B cell (primary cell): Measurements from ENCODE around the gene PAX3. TPM values are rescaled to one million over a fixed set of nuclear protein-coding genes. Genes with fewer than 3 reads are reported as not detected.

Experiments
- polyA plus RNA-seq: library from polyadenylated mRNA; depleted of rRNA; stranded (reverse); fragments of >200 nt; gene quantifications from 2 replicates; pipeline ENCODE4 v1.2.3, GENCODE V29; 2012
- total RNA-seq, 2 donors: library from RNA; stranded (reverse); fragments of 120-200 nt in 1 of 2; gene quantifications; 1 replicate in 1 of 2; 2 replicates in 1 of 2; pipeline versions ENCODE4 v1.2.3 to v1.2.4, GENCODE V29; 2013 to 2022

The PAX3 gene
- total and polyA plus RNA-seq, 2 donors (not counting 1 experiment from before 2014, with no cell fraction given), result not detected

Other genes with a start within 250 kb of the PAX3 start
- 6.0 and 7.7 TPM in 2 replicates for gene SGPP2, start 125.5 kb upstream of the PAX3 start, total RNA-seq
- 0.52 and 1.5 TPM in 2 replicates for gene SGPP2, start 125.5 kb upstream of the PAX3 start, polyA plus RNA-seq